Central memory CD8-positive, alpha-beta T cell (primary cell): Measurements from ENCODE around the gene CYP1A2.

ENCODE experiments used
- ATAC-seq: fragments of 150-1000 bp; cut with Tn5 transposase; replicated peaks from 2 replicates; pipeline ENCODE4 v1.10.0; 2022; ENCODE audit warnings: mild to moderate bottlenecking, moderate FRiP score, moderate number of reproducible peaks; ENCODE audit not compliant: poor library complexity, severe bottlenecking; ENCODE audit errors: extremely low read depth
- DNase-seq, 2 donors: peaks; one replicate each; pipeline ENCODE4 v3.0.0; 2021; ENCODE audit warnings: low spot score in 2 of 2
- H3K27ac Mint-ChIP-seq: one replicate; pipeline ENCODE4 v1.8.0; 2022; ENCODE audit warnings: low read depth, mild to moderate bottlenecking, moderate library complexity, mixed read lengths
- H3K27me3 Mint-ChIP-seq: one replicate; pipeline ENCODE4 v1.8.0; 2022; ENCODE audit warnings: mixed read lengths
- H3K36me3 Mint-ChIP-seq: one replicate; pipeline ENCODE4 v1.8.0; 2022; ENCODE audit warnings: mild to moderate bottlenecking, moderate library complexity, mixed read lengths; ENCODE audit not compliant: insufficient read depth
- H3K4me1 Mint-ChIP-seq: one replicate; pipeline ENCODE4 v1.8.0; 2022; ENCODE audit warnings: mixed read lengths
- H3K4me3 Mint-ChIP-seq: one replicate; pipeline ENCODE4 v1.8.0; 2022; ENCODE audit warnings: mild to moderate bottlenecking, moderate library complexity, mixed read lengths
- H3K9me3 Mint-ChIP-seq: one replicate; pipeline ENCODE4 v1.8.0; 2022; ENCODE audit warnings: mixed read lengths

Gene CYP1A2

GRCh38 chr15:74773329-74773728 lies 24.7 kb downstream of the CYP1A2 start:
- Mint-ChIP-seq H3K27me3 (no peaks in the 10 kb centered on the region), H3K27ac (no peak overlapping the region), H3K4me3 (no peak overlapping the region), H3K9me3 (no peaks in the 10 kb centered on the region), H3K36me3 (peaks cover 9% of the 10 kb centered on the region), H3K4me1 (peaks cover 43% of the 10 kb centered on the region)
- ATAC-seq = no peak
- DNase-seq = no peak

- Mint-ChIP-seq H3K27me3 (no peaks in the 10 kb centered on the region), H3K4me1 (peaks cover 45% of the 10 kb centered on the region), H3K36me3 (peaks cover 9% of the 10 kb centered on the region), H3K4me3 (no peak overlapping the region), H3K27ac (no peak overlapping the region), H3K9me3 (no peaks in the 10 kb centered on the region)
- no peak for DNase-seq
- no peak for ATAC-seq
Observed at GRCh38 chr15:74773731-74774252, 25.1 kb downstream of the CYP1A2 start.

DNA sequence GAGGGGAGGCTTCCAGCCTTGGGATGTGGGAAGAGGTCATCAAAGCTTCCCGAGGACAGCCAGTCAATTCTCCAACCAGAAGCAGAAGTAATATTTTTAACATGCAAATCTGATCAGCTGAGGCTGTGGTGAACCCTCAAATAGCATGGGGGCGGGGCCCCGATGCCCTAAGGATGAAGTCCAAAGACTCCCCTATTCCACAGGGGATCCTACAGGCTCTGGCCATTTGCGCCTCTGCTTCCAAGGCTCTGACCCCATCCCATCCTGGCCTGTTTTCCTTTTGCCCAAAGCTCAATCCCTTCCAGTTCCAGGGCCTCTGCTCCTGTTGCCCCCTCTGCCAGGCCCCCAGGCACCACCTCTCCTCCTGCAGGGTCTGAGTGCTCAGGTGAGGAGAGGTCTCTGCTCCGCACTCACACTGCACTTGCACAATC lies 26.5 kb downstream of the CYP1A2 start:
- ATAC-seq = no peak
- Mint-ChIP-seq H3K4me3 (no peak overlapping the region), H3K27ac (peak overlapping the region; percentile 99), H3K36me3 (peaks cover 9% of the 10 kb centered on the region), H3K9me3 (no peaks in the 10 kb centered on the region), H3K27me3 (no peaks in the 10 kb centered on the region), H3K4me1 (peaks cover 55% of the 10 kb centered on the region)
- no peak for DNase-seq

GRCh38 chr15:74775894-74776293 lies 27.2 kb downstream of the CYP1A2 start:
- Mint-ChIP-seq H3K4me1 (peaks cover 62% of the 10 kb centered on the region), H3K27ac (peak overlapping the region; percentile 99), H3K27me3 (no peaks in the 10 kb centered on the region), H3K9me3 (no peaks in the 10 kb centered on the region), H3K36me3 (peaks cover 7% of the 10 kb centered on the region), H3K4me3 (no peak overlapping the region)
- ATAC-seq (no peak), DNase-seq (no peak)

- ATAC-seq (peak; percentile 64), DNase-seq (peak; percentile 36 to 64)
- no peaks in the 10 kb centered on the region for H3K9me3 Mint-ChIP-seq
- H3K27me3 Mint-ChIP-seq = no peaks in the 10 kb centered on the region
- peak overlapping the region; percentile 87 for H3K4me3 Mint-ChIP-seq
- peak overlapping the region; percentile 99 for H3K27ac Mint-ChIP-seq
- peaks cover 11% of the 10 kb centered on the region for H3K36me3 Mint-ChIP-seq
- H3K4me1 Mint-ChIP-seq = peaks cover 65% of the 10 kb centered on the region
Observed at GRCh38 chr15:74776821-74777768, 28.4 kb downstream of the CYP1A2 start.

DNA sequence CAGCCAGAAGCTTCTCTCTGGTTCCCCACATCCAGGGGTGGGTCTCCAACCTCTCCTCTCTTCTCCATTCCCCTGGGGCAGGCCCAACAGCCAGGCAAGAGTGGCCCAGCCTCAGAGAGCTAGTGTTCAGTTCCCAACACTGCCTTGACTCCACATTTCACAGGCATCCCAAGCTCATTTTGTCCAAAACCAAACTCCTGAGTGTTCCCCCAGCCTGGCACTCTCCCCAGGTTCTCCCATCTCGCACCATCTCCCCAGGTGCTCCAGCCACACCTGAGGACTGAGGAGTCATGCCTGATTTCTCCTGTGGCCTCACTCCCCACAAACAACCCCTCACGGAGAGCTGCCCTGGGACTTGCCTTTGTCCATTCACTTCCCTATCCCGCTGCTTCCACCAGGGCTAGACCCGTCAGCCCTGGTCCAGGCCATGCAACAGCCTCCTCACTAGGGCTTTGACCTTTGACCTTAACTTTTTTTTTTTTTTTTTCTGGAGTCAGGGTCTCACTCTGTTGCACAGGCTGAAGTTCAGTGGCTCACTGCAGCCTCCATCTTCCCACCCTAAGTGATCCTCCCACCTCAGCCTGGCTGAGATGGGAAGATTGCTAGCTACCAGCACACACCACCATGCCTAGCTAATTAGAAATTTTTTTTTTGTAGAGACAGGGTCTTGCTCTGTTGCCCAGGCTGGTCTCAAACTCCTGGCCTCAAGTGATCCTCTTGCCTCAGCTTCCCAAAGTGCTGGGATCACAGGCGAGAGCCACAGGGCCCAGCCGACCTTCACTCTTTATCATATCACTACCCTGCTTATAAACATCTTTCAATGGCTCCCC lies 29.3 kb downstream of the CYP1A2 start:
- peak overlapping the region; percentile 99 for H3K27ac Mint-ChIP-seq
- DNase-seq (no peak), ATAC-seq (no peak)
- H3K4me1 Mint-ChIP-seq = peaks cover 68% of the 10 kb centered on the region
- H3K9me3 Mint-ChIP-seq = no peaks in the 10 kb centered on the region
- H3K27me3 Mint-ChIP-seq = no peaks in the 10 kb centered on the region
- peaks cover 14% of the 10 kb centered on the region for H3K36me3 Mint-ChIP-seq
- H3K4me3 Mint-ChIP-seq = peak overlapping the region; percentile 87

- peak overlapping the region; percentile 99 for H3K27ac Mint-ChIP-seq
- H3K4me3 Mint-ChIP-seq = peak overlapping the region; percentile 87
- peaks cover 19% of the 10 kb centered on the region for H3K36me3 Mint-ChIP-seq
- H3K4me1 Mint-ChIP-seq = peaks cover 74% of the 10 kb centered on the region
- H3K27me3 Mint-ChIP-seq = no peaks in the 10 kb centered on the region
- DNase-seq (no peak), ATAC-seq (no peak)
- no peaks in the 10 kb centered on the region for H3K9me3 Mint-ChIP-seq
Observed at GRCh38 chr15:74778599-74778970, 29.9 kb downstream of the CYP1A2 start.

GRCh38 chr15:74779162-74779648 lies 30.6 kb downstream of the CYP1A2 start:
- DNase-seq (no peak), ATAC-seq (no peak)
- Mint-ChIP-seq H3K36me3 (peaks cover 21% of the 10 kb centered on the region), H3K4me1 (peaks cover 77% of the 10 kb centered on the region), H3K4me3 (peak overlapping the region; percentile 87), H3K9me3 (no peaks in the 10 kb centered on the region), H3K27ac (peak overlapping the region; percentile 99), H3K27me3 (no peaks in the 10 kb centered on the region)

GRCh38 chr15:74780523-74781430 lies 32.1 kb downstream of the CYP1A2 start:
- Mint-ChIP-seq H3K9me3 (no peaks in the 10 kb centered on the region), H3K27me3 (no peaks in the 10 kb centered on the region), H3K4me3 (peak overlapping the region; percentile 87), H3K27ac (peak overlapping the region; percentile 99), H3K36me3 (peaks cover 29% of the 10 kb centered on the region), H3K4me1 (peaks cover 86% of the 10 kb centered on the region)
- DNase-seq (no peak), ATAC-seq (peak; percentile 17)

DNA sequence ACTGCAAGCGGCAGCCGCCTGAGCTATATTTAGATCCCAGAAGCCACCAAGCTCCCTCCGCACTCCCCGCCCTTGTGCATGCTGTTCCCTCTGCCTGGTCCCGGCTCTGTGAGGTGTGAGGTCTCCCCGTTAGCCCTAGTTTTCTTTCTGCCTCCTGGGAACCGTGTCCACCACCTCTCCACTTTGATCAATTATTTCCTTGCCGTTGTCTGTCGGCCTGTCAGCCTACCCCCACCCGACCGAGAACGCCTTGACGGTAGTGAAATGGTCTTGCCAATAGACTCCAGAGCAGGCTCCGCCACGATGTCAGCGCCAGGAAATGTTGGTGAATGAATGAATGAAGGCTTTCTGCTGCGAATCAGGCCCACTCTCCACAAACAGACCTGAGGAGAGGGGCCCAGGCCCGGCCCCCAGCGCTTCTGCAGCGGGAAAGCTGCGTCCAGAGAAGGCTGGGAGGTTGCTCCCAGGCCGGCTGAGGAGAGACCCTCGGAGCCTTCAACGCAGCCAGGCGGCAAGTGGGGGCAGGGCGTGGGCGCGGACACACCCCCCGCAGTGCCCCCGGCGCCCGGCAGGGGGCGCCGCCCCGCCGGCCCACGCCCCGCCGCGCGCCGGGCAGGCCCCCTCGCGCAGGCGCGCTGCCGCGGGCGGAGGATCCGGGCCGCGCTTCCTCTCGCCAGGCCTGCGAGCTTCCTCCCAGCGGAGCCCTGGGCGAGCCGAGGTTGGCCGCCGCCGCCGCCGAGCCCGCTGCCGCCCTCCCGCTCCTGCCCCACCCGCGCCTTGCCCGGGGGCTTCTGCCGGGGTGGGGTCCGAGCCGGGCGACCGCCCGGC lies 33.0 kb downstream of the CYP1A2 start, which contains the start of gene CSK:
TSS of gene CSK (plus strand) at position 650 of the 828 bp plus-strand sequence. CDS start 16,218 bp downstream, outside the sequence.
- DNase-seq = peak; percentile 69 to 71
- Mint-ChIP-seq H3K4me3 (peak within 1 kb of the TSS; percentile 87), H3K9me3 (no peaks in the 10 kb centered on the region), H3K27me3 (no peaks in the 10 kb centered on the region), H3K36me3 (peaks cover 35% of the 10 kb centered on the region), H3K4me1 (peaks cover 85% of the 10 kb centered on the region), H3K27ac (peak within 1 kb of the TSS; percentile 99)
- peak; percentile 52 for ATAC-seq
